HG03108 (cell line): ENCODE data around the gene NMNAT2.
"Not testable (repeated sequence)": the region's sequence is repeated elsewhere in the genome, so short reads cannot be mapped to it uniquely, and the experiment has no call there.

Source experiments
- ATAC-seq: cut with Tn5 transposase; IDR thresholded peaks from one replicate; pipeline ENCODE4 v1.9.1; 2021; ENCODE audit warnings: moderate library complexity; ENCODE audit not compliant: unreplicated experiment

Gene NMNAT2

GRCh38 chr1:183241471-183241870, 176.7 kb downstream of the NMNAT2 start:
- ATAC-seq = no peak

- not testable (repeated sequence) for ATAC-seq
These were observed 177.3 kb downstream of the NMNAT2 start for GRCh38 chr1:183240853-183241252.

GRCh38 chr1:183240526-183240825, 177.7 kb downstream of the NMNAT2 start:
- ATAC-seq = no peak

- no peak for ATAC-seq
These were observed 178.2 kb downstream of the NMNAT2 start for GRCh38 chr1:183239793-183240525.

GRCh38 chr1:183239220-183239742, 178.9 kb downstream of the NMNAT2 start:
- ATAC-seq = no peak

GRCh38 chr1:183238071-183238470, 180.1 kb downstream of the NMNAT2 start:
- no peak for ATAC-seq

- no peak for ATAC-seq
These were observed 181.1 kb downstream of the NMNAT2 start for GRCh38 chr1:183237046-183237445.

GRCh38 chr1:183236158-183236725, 181.9 kb downstream of the NMNAT2 start:
- ATAC-seq = no peak

GRCh38 chr1:183235503-183235902, 182.7 kb downstream of the NMNAT2 start:
- no peak for ATAC-seq

GRCh38 chr1:183234660-183235476, 183.3 kb downstream of the NMNAT2 start:
- no peak for ATAC-seq

- ATAC-seq = no peak
These were observed 185.1 kb downstream of the NMNAT2 start for GRCh38 chr1:183233113-183233512.

- ATAC-seq = no peak
These were observed 186.6 kb downstream of the NMNAT2 start for GRCh38 chr1:183231545-183231944.

- ATAC-seq = no peak
These were observed 187.8 kb downstream of the NMNAT2 start for GRCh38 chr1:183230413-183230812.

GRCh38 chr1:183228347-183229220, 189.6 kb downstream of the NMNAT2 start:
- ATAC-seq = no peak

- no peak for ATAC-seq
These were observed 190.5 kb downstream of the NMNAT2 start for GRCh38 chr1:183227422-183228346.

GRCh38 chr1:183226963-183227362, 191.2 kb downstream of the NMNAT2 start:
- no peak for ATAC-seq

- ATAC-seq = no peak
These were observed 191.8 kb downstream of the NMNAT2 start for GRCh38 chr1:183226361-183226760.

- ATAC-seq = no peak
These were observed 194.7 kb downstream of the NMNAT2 start for GRCh38 chr1:183223467-183223866.

- no peak for ATAC-seq
These were observed 195.3 kb downstream of the NMNAT2 start for GRCh38 chr1:183222909-183223308.

GRCh38 chr1:183219616-183220009, 198.6 kb downstream of the NMNAT2 start:
- ATAC-seq = no peak
